ENCODE measurements around the gene WNK1. TPM values are rescaled to one million over a fixed set of nuclear protein-coding genes. Genes with fewer than 3 reads are reported as not detected.

The WNK1 gene
- total RNA-seq, 1 experiment from 2014 or later, result 117 TPM

DNA sequence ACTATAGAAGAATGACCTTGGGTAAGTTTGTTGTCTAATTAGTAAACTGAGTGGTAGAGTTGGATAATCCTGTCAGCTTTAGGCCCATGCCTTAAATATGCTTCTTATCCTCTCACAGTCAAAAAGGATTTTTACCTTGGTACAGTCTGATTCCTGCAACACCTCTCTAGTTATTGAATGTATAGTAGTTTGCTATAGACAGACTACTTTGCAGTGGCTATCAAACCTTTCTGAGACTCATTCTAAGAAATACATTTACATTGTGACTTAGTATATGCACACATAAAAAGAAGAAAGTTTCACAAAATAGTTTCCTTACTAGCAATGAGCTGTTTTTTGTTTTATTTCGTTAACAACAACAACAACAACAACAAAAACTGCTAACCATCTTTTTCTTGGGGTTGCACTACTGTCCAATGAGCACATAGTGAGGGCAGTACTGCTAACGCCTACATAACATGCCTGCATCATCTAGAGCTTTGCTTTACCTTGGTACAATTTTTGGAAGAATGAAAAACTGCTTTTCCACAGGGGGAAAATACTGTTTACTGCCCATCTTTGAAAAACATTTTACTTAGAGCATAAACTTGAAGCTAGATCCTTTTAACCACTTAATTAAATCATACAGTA lies 28.5 kb downstream of the WNK1 start:
- no peak overlapping the region for H3K27ac ChIP-seq (ENCODE audit: insufficient read length, low read depth, low read length)
- H4K20me1 ChIP-seq (ENCODE audit: control insufficient read depth, insufficient read depth, insufficient read length), result no peaks in the 10 kb centered on the region
- H3K4me2 ChIP-seq (ENCODE audit: insufficient read depth, insufficient read length, low read length), result no peak overlapping the region

More for the DNA sequence above, 28.5 kb downstream of the WNK1 start:
- Mint-ChIP-seq H3K36me3 (ENCODE audit: insufficient read depth in 1 of 3, low read depth in 3 of 3) (peaks cover 0 to 8% (median 3%) of the 10 kb centered on the region in 3 experiments; a peak in 3 of 7 replicates), H3K4me3 (no peak overlapping the region), H3K4me1 (peaks cover 13 to 15% of the 10 kb centered on the region in 2 experiments), H3K27me3 (ENCODE audit: low read depth) (no peaks in the 10 kb centered on the region), H3K9me3 (no peaks in the 10 kb centered on the region), H3K27ac (no peak overlapping the region; a peak in 1 of 7 replicates)
- no peaks in the 10 kb centered on the region for H3K27me3 ChIP-seq (ENCODE audit: insufficient read depth, low read length)
- H4K5ac ChIP-seq (ENCODE audit: insufficient read length, low read depth, low read length), result no peak overlapping the region
- H4K91ac ChIP-seq (ENCODE audit: insufficient read length, low read depth, low read length), result no peak overlapping the region
- H3K23me2 ChIP-seq (ENCODE audit: insufficient read length, low read depth, low read length, poor library complexity, severe bottlenecking), result no peaks in the 10 kb centered on the region
- no peak overlapping the region for H3K9ac ChIP-seq (ENCODE audit: extremely low read depth, insufficient read length, low read length)
- H3K79me1 ChIP-seq (ENCODE audit: insufficient read depth, low read depth, low read length, poor library complexity, severe bottlenecking), result peaks cover 10% of the 10 kb centered on the region
- H3K56ac ChIP-seq (ENCODE audit: insufficient read length, low read depth, low read length), result no peak overlapping the region
- no peak overlapping the region for H3K23ac ChIP-seq (ENCODE audit: insufficient read length, low read depth, low read length)
- TF ChIP-seq, protein P1, sequence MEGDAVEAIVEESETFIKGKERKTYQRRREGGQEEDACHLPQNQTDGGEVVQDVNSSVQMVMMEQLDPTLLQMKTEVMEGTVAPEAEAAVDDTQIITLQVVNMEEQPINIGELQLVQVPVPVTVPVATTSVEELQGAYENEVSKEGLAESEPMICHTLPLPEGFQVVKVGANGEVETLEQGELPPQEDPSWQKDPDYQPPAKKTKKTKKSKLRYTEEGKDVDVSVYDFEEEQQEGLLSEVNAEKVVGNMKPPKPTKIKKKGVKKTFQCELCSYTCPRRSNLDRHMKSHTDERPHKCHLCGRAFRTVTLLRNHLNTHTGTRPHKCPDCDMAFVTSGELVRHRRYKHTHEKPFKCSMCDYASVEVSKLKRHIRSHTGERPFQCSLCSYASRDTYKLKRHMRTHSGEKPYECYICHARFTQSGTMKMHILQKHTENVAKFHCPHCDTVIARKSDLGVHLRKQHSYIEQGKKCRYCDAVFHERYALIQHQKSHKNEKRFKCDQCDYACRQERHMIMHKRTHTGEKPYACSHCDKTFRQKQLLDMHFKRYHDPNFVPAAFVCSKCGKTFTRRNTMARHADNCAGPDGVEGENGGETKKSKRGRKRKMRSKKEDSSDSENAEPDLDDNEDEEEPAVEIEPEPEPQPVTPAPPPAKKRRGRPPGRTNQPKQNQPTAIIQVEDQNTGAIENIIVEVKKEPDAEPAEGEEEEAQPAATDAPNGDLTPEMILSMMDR (conservative IDR thresholded peaks at IDR 0.05), result no peak
- H4K8ac ChIP-seq (replicated peaks; ENCODE audit: insufficient read length, low read depth, low read length), result no peak overlapping the region
- H2BK12ac ChIP-seq (ENCODE audit: insufficient read length, low read depth, low read length), result no peak overlapping the region
- H2AFZ ChIP-seq (ENCODE audit: low read length), result no peak overlapping the region
- no peak overlapping the region for H2BK5ac ChIP-seq (ENCODE audit: insufficient read length, low read length)
- no peak overlapping the region for H2AK5ac ChIP-seq (ENCODE audit: insufficient read length, low read length)
- no CpG with 5 or more reads among the region's 2 CpGs for WGBS (ENCODE audit: extremely low coverage, insufficient read length, low lambda C conversion rate)
- H2BK15ac ChIP-seq (ENCODE audit: low read depth, low read length), result no peak overlapping the region
- H3K4me1 ChIP-seq (ENCODE audit: insufficient read depth, low read length), result no peaks in the 10 kb centered on the region; the same call in 1 of the 2 replicates
- no peak overlapping the region for H3K4ac ChIP-seq (ENCODE audit: low read depth, low read length)
- H3T11ph ChIP-seq (ENCODE audit: low read length), result no peak overlapping the region
- H3K14ac ChIP-seq (ENCODE audit: insufficient read depth, low read length), result no peak overlapping the region
- H2BK20ac ChIP-seq (ENCODE audit: low read depth, low read length, poor library complexity, severe bottlenecking), result no peak overlapping the region
- H3K9me3 ChIP-seq (ENCODE audit: control insufficient read depth, low read depth, low read length), result no peaks in the 10 kb centered on the region
- peaks cover 15% of the 10 kb centered on the region; the same call in 1 of the 2 replicates for H3K79me2 ChIP-seq (ENCODE audit: insufficient read depth, low read length)
- no peak for DNase-seq
- no peak overlapping the region for H3K18ac ChIP-seq (ENCODE audit: insufficient read length, low read depth, low read length)
- H2BK120ac ChIP-seq (ENCODE audit: low read depth, low read length, poor library complexity, severe bottlenecking), result no peak overlapping the region

All from H9 (cell line).